ENCODE data around the gene MAGI1.

MAGI1 gene

DNA sequence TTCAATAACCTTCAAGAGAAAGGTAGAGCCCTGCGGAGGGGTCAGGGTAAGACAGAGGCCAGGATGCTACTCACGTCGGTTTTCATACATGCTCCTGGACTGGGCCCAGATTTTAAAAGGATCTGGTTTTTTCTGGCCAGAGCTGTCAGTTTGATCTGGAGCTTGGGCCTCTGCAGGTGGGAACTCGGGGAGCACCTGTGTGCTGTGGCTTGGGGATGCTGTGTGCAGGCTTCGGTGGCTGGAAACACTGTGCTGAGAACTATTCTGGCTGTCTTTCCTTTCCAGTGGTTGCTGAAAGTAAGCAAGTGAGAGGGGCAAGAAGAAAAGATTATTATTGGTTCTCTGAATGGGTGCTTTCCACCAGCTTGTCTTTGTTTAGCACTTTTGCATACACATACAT, 647.6 kb downstream of the MAGI1 start:
- H3K4me3 ChIP-seq (ENCODE audit: low read length), result no peak overlapping the region
- H3K27ac ChIP-seq (ENCODE audit: low read length), result no peak overlapping the region
- no CpG with 5 or more reads among the region's 5 CpGs for WGBS (ENCODE audit: insufficient coverage, insufficient read length)
- no peaks in the 10 kb centered on the region for H3K36me3 ChIP-seq (ENCODE audit: control insufficient read depth, insufficient read depth, low read length)
- peaks cover 7% of the 10 kb centered on the region; the same call in 1 of the 2 replicates for H3K4me1 ChIP-seq (ENCODE audit: control insufficient read depth, insufficient read depth, low read length)
- H3K9me3 ChIP-seq (ENCODE audit: control insufficient read depth, insufficient read depth, low read length), result no peaks in the 10 kb centered on the region
- no peak for DNase-seq (ENCODE audit: low read depth, low spot score)
- no peaks in the 10 kb centered on the region for H3K27me3 ChIP-seq (ENCODE audit: control insufficient read depth, insufficient read depth, low read length)

GRCh38 chr3:65385805-65386204, 652.9 kb downstream of the MAGI1 start:
- peaks cover 4% of the 10 kb centered on the region; the same call in 1 of the 2 replicates for H3K36me3 ChIP-seq (ENCODE audit: control insufficient read depth, insufficient read depth, low read length)
- WGBS (ENCODE audit: insufficient coverage, insufficient read length), result no CpG with 5 or more reads among the region's 4 CpGs
- no peaks in the 10 kb centered on the region for H3K27me3 ChIP-seq (ENCODE audit: control insufficient read depth, insufficient read depth, low read length)
- no peak for DNase-seq (ENCODE audit: low read depth, low spot score)
- H3K9me3 ChIP-seq (ENCODE audit: control insufficient read depth, insufficient read depth, low read length), result no peaks in the 10 kb centered on the region
- H3K27ac ChIP-seq (ENCODE audit: low read length), result no peak overlapping the region
- 0 out of 2 replicates have a peak, but pooled peaks cover under 1% of the 10 kb centered on the region for H3K4me1 ChIP-seq (ENCODE audit: control insufficient read depth, insufficient read depth, low read length)
- no peak overlapping the region for H3K4me3 ChIP-seq (ENCODE audit: low read length)

DNA sequence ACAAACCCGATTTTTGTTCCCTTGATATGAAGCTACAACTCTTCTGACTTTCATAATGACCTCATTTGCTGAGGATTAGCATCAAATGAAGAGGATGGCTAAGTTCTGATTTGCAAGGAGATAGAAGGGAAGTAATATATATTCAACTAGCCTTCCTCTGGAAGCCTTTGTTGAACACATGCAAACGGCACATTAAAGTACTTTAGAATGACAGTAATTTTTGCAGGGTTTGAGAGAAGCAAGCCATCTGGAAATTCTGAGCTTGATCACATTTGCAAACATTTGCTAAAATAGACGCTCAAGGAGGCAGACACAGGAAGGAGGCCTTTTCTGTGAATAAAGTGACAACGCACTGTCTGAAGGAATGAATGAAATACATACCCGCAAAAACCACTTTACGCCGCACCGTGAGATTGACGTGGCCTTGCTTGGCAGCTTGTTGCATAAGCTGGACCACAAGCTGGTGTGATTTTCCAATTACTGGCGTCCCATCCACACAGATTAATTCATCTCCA, 657.2 kb downstream of the MAGI1 start:
- WGBS (ENCODE audit: insufficient coverage, insufficient read length), result no CpG with 5 or more reads among the region's 10 CpGs
- Histone ChIP-seq H3K36me3 (ENCODE audit: control insufficient read depth, insufficient read depth, low read length) (peaks cover 7% of the 10 kb centered on the region), H3K4me1 (ENCODE audit: control insufficient read depth, insufficient read depth, low read length) (no peaks in the 10 kb centered on the region)

GRCh38 chr3:65379223-65379622, 659.5 kb downstream of the MAGI1 start:
- H3K4me3 ChIP-seq (ENCODE audit: low read length), result no peak overlapping the region
- H3K9me3 ChIP-seq (ENCODE audit: control insufficient read depth, insufficient read depth, low read length), result no peaks in the 10 kb centered on the region
- H3K4me1 ChIP-seq (ENCODE audit: control insufficient read depth, insufficient read depth, low read length), result no peaks in the 10 kb centered on the region
- no CpG with 5 or more reads among the region's 35 CpGs for WGBS (ENCODE audit: insufficient coverage, insufficient read length)
- peaks cover 7% of the 10 kb centered on the region for H3K36me3 ChIP-seq (ENCODE audit: control insufficient read depth, insufficient read depth, low read length)
- H3K27me3 ChIP-seq (ENCODE audit: control insufficient read depth, insufficient read depth, low read length), result no peaks in the 10 kb centered on the region
- no peak for DNase-seq (ENCODE audit: low read depth, low spot score)
- no peak overlapping the region for H3K27ac ChIP-seq (ENCODE audit: low read length)

More for the DNA sequence above, 657.2 kb downstream of the MAGI1 start:
- Histone ChIP-seq H3K27me3 (ENCODE audit: control insufficient read depth, insufficient read depth, low read length) (no peaks in the 10 kb centered on the region), H3K4me3 (ENCODE audit: low read length) (no peak overlapping the region), H3K27ac (ENCODE audit: low read length) (no peak overlapping the region), H3K9me3 (ENCODE audit: control insufficient read depth, insufficient read depth, low read length) (no peaks in the 10 kb centered on the region)
- no peak for DNase-seq (ENCODE audit: low read depth, low spot score)

DNA sequence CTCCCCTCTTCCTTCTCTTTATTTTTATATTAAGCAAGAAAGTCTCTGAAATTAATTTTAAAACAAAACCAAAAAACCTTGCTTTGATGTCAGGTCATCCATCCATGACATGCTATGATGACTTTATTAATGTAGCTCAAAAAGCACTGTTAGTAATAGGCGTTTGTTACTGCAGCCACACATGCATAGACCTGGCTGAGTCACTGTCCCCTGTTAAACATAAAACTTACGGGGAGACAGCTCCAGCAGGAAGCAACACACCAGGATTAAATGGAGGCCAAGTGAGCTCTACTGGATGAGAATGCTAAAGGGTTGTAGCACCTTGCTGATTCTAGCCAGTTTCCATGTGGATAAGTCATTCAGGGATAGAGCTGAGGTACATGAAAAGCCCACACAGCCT, 661.1 kb downstream of the MAGI1 start:
- Histone ChIP-seq H3K4me1 (ENCODE audit: control insufficient read depth, insufficient read depth, low read length) (no peaks in the 10 kb centered on the region), H3K27me3 (ENCODE audit: control insufficient read depth, insufficient read depth, low read length) (no peaks in the 10 kb centered on the region), H3K4me3 (ENCODE audit: low read length) (no peak overlapping the region), H3K27ac (ENCODE audit: low read length) (no peak overlapping the region), H3K36me3 (ENCODE audit: control insufficient read depth, insufficient read depth, low read length) (peaks cover 7% of the 10 kb centered on the region), H3K9me3 (ENCODE audit: control insufficient read depth, insufficient read depth, low read length) (no peaks in the 10 kb centered on the region)
- no peak for DNase-seq (ENCODE audit: low read depth, low spot score)
- WGBS (ENCODE audit: insufficient coverage, insufficient read length), result no CpG with 5 or more reads among the region's 2 CpGs

GRCh38 chr3:65376426-65376825, 662.3 kb downstream of the MAGI1 start:
- no peaks in the 10 kb centered on the region for H3K9me3 ChIP-seq (ENCODE audit: control insufficient read depth, insufficient read depth, low read length)
- no peak overlapping the region for H3K27ac ChIP-seq (ENCODE audit: low read length)
- no peak overlapping the region for H3K4me3 ChIP-seq (ENCODE audit: low read length)
- H3K4me1 ChIP-seq (ENCODE audit: control insufficient read depth, insufficient read depth, low read length), result no peaks in the 10 kb centered on the region
- peaks cover 4% of the 10 kb centered on the region for H3K36me3 ChIP-seq (ENCODE audit: control insufficient read depth, insufficient read depth, low read length)
- no peak for DNase-seq (ENCODE audit: low read depth, low spot score)
- no CpG with 5 or more reads among the region's 2 CpGs for WGBS (ENCODE audit: insufficient coverage, insufficient read length)
- no peaks in the 10 kb centered on the region for H3K27me3 ChIP-seq (ENCODE audit: control insufficient read depth, insufficient read depth, low read length)

GRCh38 chr3:65371053-65371452, 667.7 kb downstream of the MAGI1 start:
- WGBS (ENCODE audit: insufficient coverage, insufficient read length), result no CpG with 5 or more reads among the region's 4 CpGs
- DNase-seq (ENCODE audit: low read depth, low spot score), result no peak
- no peaks in the 10 kb centered on the region for H3K4me1 ChIP-seq (ENCODE audit: control insufficient read depth, insufficient read depth, low read length)
- H3K27ac ChIP-seq (ENCODE audit: low read length), result no peak overlapping the region
- no peaks in the 10 kb centered on the region for H3K27me3 ChIP-seq (ENCODE audit: control insufficient read depth, insufficient read depth, low read length)
- H3K4me3 ChIP-seq (ENCODE audit: low read length), result no peak overlapping the region
- H3K36me3 ChIP-seq (ENCODE audit: control insufficient read depth, insufficient read depth, low read length), result no peaks in the 10 kb centered on the region
- no peaks in the 10 kb centered on the region for H3K9me3 ChIP-seq (ENCODE audit: control insufficient read depth, insufficient read depth, low read length)

- Histone ChIP-seq H3K9me3 (ENCODE audit: control insufficient read depth, insufficient read depth, low read length) (no peaks in the 10 kb centered on the region), H3K4me1 (ENCODE audit: control insufficient read depth, insufficient read depth, low read length) (no peaks in the 10 kb centered on the region), H3K27me3 (ENCODE audit: control insufficient read depth, insufficient read depth, low read length) (no peaks in the 10 kb centered on the region), H3K27ac (ENCODE audit: low read length) (no peak overlapping the region), H3K4me3 (ENCODE audit: low read length) (no peak overlapping the region), H3K36me3 (ENCODE audit: control insufficient read depth, insufficient read depth, low read length) (no peaks in the 10 kb centered on the region)
- no peak for DNase-seq (ENCODE audit: low read depth, low spot score)
Measured at GRCh38 chr3:65368866-65369265, 669.9 kb downstream of the MAGI1 start.

DNA sequence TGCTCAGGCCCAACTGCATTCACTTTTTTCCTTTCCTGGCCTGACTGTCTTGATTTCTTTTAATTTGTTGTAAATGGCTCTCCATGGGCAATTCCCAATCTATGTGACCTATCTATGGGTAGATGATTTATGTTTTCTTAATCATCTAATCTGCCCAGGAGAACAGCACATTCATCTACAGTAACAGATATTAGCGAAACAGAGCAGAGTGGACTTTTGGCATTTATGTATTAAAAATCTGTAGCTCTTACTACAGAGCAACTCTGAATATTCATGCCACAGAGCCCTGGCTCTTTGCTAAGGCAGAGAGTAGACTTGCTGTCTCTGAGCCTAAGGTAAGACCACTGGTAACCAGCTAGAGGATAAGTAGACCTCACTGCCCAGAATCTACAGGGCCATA, 676.0 kb downstream of the MAGI1 start:
- no peak for DNase-seq (ENCODE audit: low read depth, low spot score)
- no peaks in the 10 kb centered on the region for H3K27me3 ChIP-seq (ENCODE audit: control insufficient read depth, insufficient read depth, low read length)
- no CpG with 5 or more reads among the region's 1 CpG for WGBS (ENCODE audit: insufficient coverage, insufficient read length)
- H3K27ac ChIP-seq (ENCODE audit: low read length), result no peak overlapping the region
- no peaks in the 10 kb centered on the region for H3K36me3 ChIP-seq (ENCODE audit: control insufficient read depth, insufficient read depth, low read length)
- no peaks in the 10 kb centered on the region for H3K4me1 ChIP-seq (ENCODE audit: control insufficient read depth, insufficient read depth, low read length)
- H3K4me3 ChIP-seq (ENCODE audit: low read length), result no peak overlapping the region
- H3K9me3 ChIP-seq (ENCODE audit: control insufficient read depth, insufficient read depth, low read length), result no peaks in the 10 kb centered on the region

GRCh38 chr3:65361448-65361847, 677.3 kb downstream of the MAGI1 start:
- H3K27me3 ChIP-seq (ENCODE audit: control insufficient read depth, insufficient read depth, low read length), result no peaks in the 10 kb centered on the region
- WGBS (ENCODE audit: insufficient coverage, insufficient read length), result no CpG with 5 or more reads among the region's 2 CpGs
- no peak overlapping the region for H3K4me3 ChIP-seq (ENCODE audit: low read length)
- no peaks in the 10 kb centered on the region for H3K9me3 ChIP-seq (ENCODE audit: control insufficient read depth, insufficient read depth, low read length)
- no peak for DNase-seq (ENCODE audit: low read depth, low spot score)
- no peak overlapping the region for H3K27ac ChIP-seq (ENCODE audit: low read length)
- no peaks in the 10 kb centered on the region for H3K4me1 ChIP-seq (ENCODE audit: control insufficient read depth, insufficient read depth, low read length)
- no peaks in the 10 kb centered on the region for H3K36me3 ChIP-seq (ENCODE audit: control insufficient read depth, insufficient read depth, low read length)

Measured in iPS DF 6.9 (cell line).